GM12878 (cell line): Measurements from ENCODE around the gene SMG6. TPM values are rescaled to one million over a fixed set of nuclear protein-coding genes. Genes with fewer than 3 reads are reported as not detected.

ENCODE experiments used
- ATF2 ChIP-seq: IDR thresholded peaks from 2 replicates; pipeline ENCODE4 v1.6.1; 2012; ENCODE audit warnings: low read length, inconsistent platforms
- CBFB ChIP-seq: IDR thresholded peaks from 2 replicates; pipeline ENCODE4 v1.6.1; 2016; ENCODE audit warnings: antibody characterized with exemption, low read depth
- CHD4 ChIP-seq: fragments of 200-600 bp; sonication (generic); IDR thresholded peaks from 2 replicates; pipeline ENCODE4 v1.6.1; 2016; ENCODE audit warnings: mild to moderate bottlenecking
- IKZF2 ChIP-seq, 2 experiments: fragments of 450-650 bp; IDR thresholded peaks; 2 replicates each; pipeline ENCODE4 v1.6.1; 2017; ENCODE audit warnings: mild to moderate bottlenecking in 2 of 2, moderate library complexity in 2 of 2
- JUND ChIP-seq: IDR thresholded peaks from 2 replicates; pipeline ENCODE4 v1.6.1; 2012; ENCODE audit warnings: low read depth, mild to moderate bottlenecking, low read length, improper control_type of control experiment, moderate library complexity
- MXI1 ChIP-seq: fragments of 150-350 bp; IDR thresholded peaks from 2 replicates; pipeline ENCODE4 v1.6.1; 2011; ENCODE audit warnings: low read depth, mild to moderate bottlenecking, inconsistent platforms, low read length, improper control_type of control experiment
- NBN ChIP-seq: fragments of 450-650 bp; IDR thresholded peaks from 2 replicates; pipeline ENCODE4 v1.6.1; 2016
- NKRF ChIP-seq: fragments of 450-650 bp; conservative IDR thresholded peaks from 2 replicates; pipeline ENCODE4 v1.6.1; 2017; ENCODE audit warnings: mild to moderate bottlenecking, moderate library complexity
- NR2C1 ChIP-seq: fragments of 450-650 bp; IDR thresholded peaks from 2 replicates; pipeline ENCODE4 v1.6.1; 2017; ENCODE audit warnings: antibody characterized with exemption, mild to moderate bottlenecking, moderate library complexity
- NRF1 ChIP-seq: conservative IDR thresholded peaks from 2 replicates; pipeline ENCODE4 v1.6.1; 2011; ENCODE audit warnings: mild to moderate bottlenecking, low read depth, low read length, improper control_type of control experiment
- PRDM15 ChIP-seq: fragments of 450-650 bp; formaldehyde crosslinking; IDR thresholded peaks from 2 replicates; pipeline ENCODE4 v1.4.0; 2020; ENCODE audit warnings: mild to moderate bottlenecking, moderate library complexity
- RAD21 ChIP-seq: IDR thresholded peaks from 2 replicates; pipeline ENCODE4 v1.6.1; 2011; ENCODE audit warnings: mild to moderate bottlenecking, low read depth, low read length, moderate library complexity; ENCODE audit not compliant: insufficient read depth
- SKIL ChIP-seq: fragments of 450-650 bp; IDR thresholded peaks from 2 replicates; pipeline ENCODE4 v1.6.1; 2017; ENCODE audit warnings: mild to moderate bottlenecking, low read depth, inconsistent platforms; ENCODE audit not compliant: poor library complexity, severe bottlenecking
- ZBED1 ChIP-seq: IDR thresholded peaks from 2 replicates; pipeline ENCODE4 v1.6.1; 2016; ENCODE audit warnings: borderline replicate concordance
- ZNF592 ChIP-seq: fragments of 450-650 bp; IDR thresholded peaks from 2 replicates; pipeline ENCODE4 v1.6.1; 2017; ENCODE audit warnings: mild to moderate bottlenecking, moderate library complexity
- polyA plus RNA-seq, 11 experiments: library from polyadenylated mRNA; depleted of rRNA in 4 of 11; unstranded in 6 of 11; stranded (reverse) in 5 of 11; fragments of >200 nt; fragmentation: Nextera tagmentation in 4 of 11; fragmentation: Illumina TruSeq in 1 of 11; extraction: Ambion mirVana in 4 of 11; extraction: Trizol in 1 of 11; gene quantifications; 1 replicate in 1 of 11; 2 replicates in 10 of 11; pipeline versions ENCODE4 v1.2.1 to v1.2.3, GENCODE V29; 2011 to 2016; ENCODE audit warnings: inconsistent platforms in 2 of 11, missing spikeins in 2 of 11, low read depth in 1 of 11
- total RNA-seq, 4 experiments: library from RNA; depleted of rRNA in 3 of 4; stranded (reverse); fragments of >200 nt in 3 of 4; fragmentation: Illumina TruSeq in 1 of 4; extraction: Trizol in 1 of 4; gene quantifications; 2 replicates each; pipeline versions ENCODE4 v1.2.1 to v1.2.3, GENCODE V29; 2013 to 2021

SMG6 gene
- total and polyA plus RNA-seq, 10 of the 15 experiments (the other 5 are each of a cell fraction or from before 2014, with no cell fraction given): 0.58 to 28.7 (median 15.7) TPM

GRCh38 chr17:2041561-2042389 is 261.8 kb downstream of the SMG6 start, which contains the start of gene OVCA2 (continued):
- TF ChIP-seq PRDM15 (no peak), IKZF2 (IDR thresholded peaks at IDR 0.05) (no peak; a peak in 1 of 4 replicates), SKIL (no peak), NRF1 (no peak; the same call in 1 of the 2 replicates), RAD21 (peak; percentile 42; the same call in 1 of the 2 replicates), NBN (peak; percentile 60; the same call in 1 of the 2 replicates), ATF2 (no peak), NR2C1 (peak; percentile 92), ZBED1 (peak; percentile 25; the same call in 1 of the 2 replicates), NKRF (peak; percentile 36; the same call in 1 of the 2 replicates), JUND (no peak), MXI1 (peak; percentile 97), ZNF592 (no peak), CBFB (0 out of 2 replicates have a peak, but pooled peaks have one; percentile 36), CHD4 (no peak)
